KMS-11 (cell line): ENCODE data around the gene OGFOD3.
A peak's percentile ranks its signal among the peaks of the same experiment; 100 is the strongest.

ENCODE experiments used
- H2AFZ ChIP-seq: fragments of 200-600 bp; sonication (generic); 2 replicates; pipeline ENCODE4 v1.6.1; 2016; ENCODE audit warnings: antibody characterized with exemption, mixed run types, low read depth
- H3K27ac ChIP-seq: fragments of 200-600 bp; sonication (generic); 2 replicates; pipeline ENCODE4 v1.6.1; 2016; ENCODE audit warnings: mild to moderate bottlenecking, mixed run types
- H3K27me3 ChIP-seq: fragments of 200-600 bp; sonication (generic); 2 replicates; pipeline ENCODE4 v1.6.1; 2017; ENCODE audit warnings: mild to moderate bottlenecking, low read depth, mixed run types, moderate library complexity; ENCODE audit not compliant: insufficient read depth
- H3K36me3 ChIP-seq: fragments of 200-600 bp; sonication (generic); 2 replicates; pipeline ENCODE4 v1.6.1; 2017; ENCODE audit warnings: mild to moderate bottlenecking, mixed run types; ENCODE audit not compliant: insufficient read depth
- H3K4me1 ChIP-seq: fragments of 200-600 bp; sonication (generic); 2 replicates; pipeline ENCODE4 v1.6.1; 2016; ENCODE audit warnings: mild to moderate bottlenecking, low read depth, mixed run types; ENCODE audit not compliant: poor library complexity, severe bottlenecking
- H3K4me2 ChIP-seq: fragments of 200-600 bp; sonication (generic); 2 replicates; pipeline ENCODE4 v1.7.0; 2016; ENCODE audit warnings: mild to moderate bottlenecking, mixed run types
- H3K4me3 ChIP-seq: fragments of 200-600 bp; sonication (generic); IDR thresholded peaks from 2 replicates; pipeline ENCODE4 v1.6.1; 2017; ENCODE audit warnings: low read depth, low read length, mixed read lengths; ENCODE audit not compliant: insufficient read depth
- H3K79me2 ChIP-seq: fragments of 200-600 bp; sonication (generic); 2 replicates; pipeline ENCODE4 v1.6.1; 2016; ENCODE audit warnings: low read depth, mixed run types; ENCODE audit not compliant: insufficient read depth
- H3K9ac ChIP-seq: fragments of 200-600 bp; sonication (generic); 2 replicates; pipeline ENCODE4 v1.6.1; 2016; ENCODE audit warnings: mild to moderate bottlenecking, mixed run types
- H4K20me1 ChIP-seq: fragments of 200-600 bp; sonication (generic); 2 replicates; pipeline ENCODE4 v1.6.1; 2016; ENCODE audit warnings: mild to moderate bottlenecking, mixed run types; ENCODE audit not compliant: insufficient read depth
- CTCF ChIP-seq: fragments of 200-600 bp; sonication (generic); conservative IDR thresholded peaks from 2 replicates; pipeline ENCODE4 v1.6.1; 2017; ENCODE audit warnings: low read depth, mild to moderate bottlenecking, antibody characterized with exemption, low read length, moderate library complexity, mixed read lengths

The OGFOD3 gene

GRCh38 chr17:82351713-82352488 is 66.5 kb downstream of the OGFOD3 start:
- Histone ChIP-seq H3K36me3 (no peaks in the 10 kb centered on the region), H3K27me3 (no peaks in the 10 kb centered on the region), H3K27ac (peak overlapping the region; percentile 91), H3K9ac (peak overlapping the region; percentile 58; the same call in 1 of the 2 replicates), H3K4me2 (peak overlapping the region; percentile 90), H4K20me1 (no peaks in the 10 kb centered on the region), H2AFZ (peak overlapping the region; percentile 71), H3K4me3 (no peak overlapping the region), H3K79me2 (no peaks in the 10 kb centered on the region), H3K4me1 (peaks cover 82% of the 10 kb centered on the region)
- peak; percentile 97 for TF ChIP-seq CTCF

GRCh38 chr17:82351254-82351712 is 67.1 kb downstream of the OGFOD3 start:
- peaks cover 75% of the 10 kb centered on the region for H3K4me1 ChIP-seq
- peak overlapping the region; percentile 90 for H3K4me2 ChIP-seq
- H3K9ac ChIP-seq, result peak overlapping the region; percentile 58; the same call in 1 of the 2 replicates
- no peak overlapping the region for H3K4me3 ChIP-seq
- no peaks in the 10 kb centered on the region for H3K36me3 ChIP-seq
- peak overlapping the region; percentile 91 for H3K27ac ChIP-seq
- no peaks in the 10 kb centered on the region for H3K79me2 ChIP-seq
- no peak for TF ChIP-seq CTCF
- H4K20me1 ChIP-seq, result no peaks in the 10 kb centered on the region
- H3K27me3 ChIP-seq, result no peaks in the 10 kb centered on the region
- peak overlapping the region; percentile 71 for H2AFZ ChIP-seq

- no peak overlapping the region for H3K4me3 ChIP-seq
- peak overlapping the region; percentile 71; the same call in 1 of the 2 replicates for H2AFZ ChIP-seq
- TF ChIP-seq CTCF, result peak; percentile 78
- no peaks in the 10 kb centered on the region for H3K79me2 ChIP-seq
- peak overlapping the region; percentile 90 for H3K4me2 ChIP-seq
- peaks cover 67% of the 10 kb centered on the region for H3K4me1 ChIP-seq
- H3K9ac ChIP-seq, result peak overlapping the region; percentile 58; the same call in 1 of the 2 replicates
- no peaks in the 10 kb centered on the region for H3K27me3 ChIP-seq
- H3K27ac ChIP-seq, result peak overlapping the region; percentile 91
- no peaks in the 10 kb centered on the region for H4K20me1 ChIP-seq
- H3K36me3 ChIP-seq, result no peaks in the 10 kb centered on the region
Measured at GRCh38 chr17:82350182-82351030, 68.0 kb downstream of the OGFOD3 start.

GRCh38 chr17:82349287-82349701 is 69.1 kb downstream of the OGFOD3 start:
- no peaks in the 10 kb centered on the region for H4K20me1 ChIP-seq
- peak overlapping the region; percentile 91 for H3K27ac ChIP-seq
- H3K4me2 ChIP-seq, result peak overlapping the region; percentile 90
- peaks cover 60% of the 10 kb centered on the region for H3K4me1 ChIP-seq
- TF ChIP-seq CTCF, result no peak
- no peak overlapping the region for H2AFZ ChIP-seq
- no peak overlapping the region for H3K9ac ChIP-seq
- no peaks in the 10 kb centered on the region for H3K36me3 ChIP-seq
- H3K27me3 ChIP-seq, result no peaks in the 10 kb centered on the region
- H3K79me2 ChIP-seq, result no peaks in the 10 kb centered on the region
- no peak overlapping the region for H3K4me3 ChIP-seq
